Trophoblast cell (in vitro differentiated cells and primary cell): ENCODE results near the gene SDK2.

ENCODE experiments used
- DNase-seq, 2 donors: peaks; one replicate each; pipeline ENCODE4 v3.0.0-alpha.2; 2016
- H2AFZ ChIP-seq: 2 replicates; pipeline ENCODE4 v1.6.1; 2013; ENCODE audit warnings: low read length, moderate library complexity, mild to moderate bottlenecking; ENCODE audit not compliant: insufficient read depth, poor library complexity
- H2AK5ac ChIP-seq: 2 replicates; pipeline ENCODE4 v1.6.1; 2013; ENCODE audit warnings: mild to moderate bottlenecking, low read length
- H2BK120ac ChIP-seq: 2 replicates; pipeline ENCODE4 v1.6.1; 2013; ENCODE audit warnings: low read length, mild to moderate bottlenecking, moderate library complexity; ENCODE audit not compliant: insufficient read depth, poor library complexity
- H2BK12ac ChIP-seq: 2 replicates; pipeline ENCODE4 v1.6.1; 2013; ENCODE audit warnings: mild to moderate bottlenecking, low read length, moderate library complexity
- H2BK5ac ChIP-seq: 2 replicates; pipeline ENCODE4 v1.6.1; 2013; ENCODE audit warnings: low read length, low read depth, moderate library complexity, mild to moderate bottlenecking; ENCODE audit not compliant: poor library complexity
- H3K14ac ChIP-seq: 2 replicates; pipeline ENCODE4 v1.6.1; 2013; ENCODE audit warnings: mild to moderate bottlenecking, low read length
- H3K18ac ChIP-seq: 2 replicates; pipeline ENCODE4 v1.6.1; 2013; ENCODE audit warnings: mild to moderate bottlenecking, low read length
- H3K23ac ChIP-seq: 2 replicates; pipeline ENCODE4 v1.6.1; 2013; ENCODE audit warnings: low read length
- H3K27ac ChIP-seq: 2 replicates; pipeline ENCODE4 v1.5.1; 2013; ENCODE audit warnings: low read depth, mild to moderate bottlenecking, inconsistent platforms, low read length, moderate library complexity
- H3K27me3 ChIP-seq: 2 replicates; pipeline ENCODE4 v1.6.1; 2013; ENCODE audit warnings: inconsistent platforms, mild to moderate bottlenecking, low read length, moderate library complexity; ENCODE audit not compliant: insufficient read depth
- H3K36me3 ChIP-seq, 2 experiments: 1 replicate in 1 of 2; 2 replicates in 1 of 2; pipeline ENCODE4 v1.6.1; 2013; ENCODE audit warnings: low read length in 2 of 2, mild to moderate bottlenecking in 2 of 2, moderate library complexity in 1 of 2; ENCODE audit not compliant: insufficient read depth in 2 of 2, control insufficient read depth in 1 of 2
- H3K4ac ChIP-seq: 2 replicates; pipeline ENCODE4 v1.6.1; 2013; ENCODE audit warnings: low read depth, mild to moderate bottlenecking, low read length, moderate library complexity
- H3K4me1 ChIP-seq, 2 experiments: 1 replicate in 1 of 2; 2 replicates in 1 of 2; pipeline ENCODE4 v1.6.1; 2013; ENCODE audit warnings: low read length in 2 of 2, mild to moderate bottlenecking in 2 of 2, moderate library complexity in 1 of 2; ENCODE audit not compliant: insufficient read depth in 2 of 2, control insufficient read depth in 1 of 2
- H3K4me2 ChIP-seq: 2 replicates; pipeline ENCODE4 v1.6.1; 2013; ENCODE audit warnings: inconsistent platforms, mild to moderate bottlenecking, low read length, moderate library complexity
- H3K4me3 ChIP-seq: 2 replicates; pipeline ENCODE4 v1.5.1; 2013; ENCODE audit warnings: mild to moderate bottlenecking, low read depth, low read length, inconsistent platforms
- H3K79me1 ChIP-seq: one replicate; pipeline ENCODE4 v1.6.1; 2013; ENCODE audit warnings: low read length
- H3K79me2 ChIP-seq: 2 replicates; pipeline ENCODE4 v1.6.1; 2013; ENCODE audit warnings: low read length, mild to moderate bottlenecking; ENCODE audit not compliant: control insufficient read depth, insufficient read depth, poor library complexity
- H3K9ac ChIP-seq: 2 replicates; pipeline ENCODE4 v1.6.1; 2013; ENCODE audit warnings: mild to moderate bottlenecking, low read length
- H3K9me3 ChIP-seq: 2 replicates; pipeline ENCODE4 v1.6.1; 2013; ENCODE audit warnings: low read depth, mild to moderate bottlenecking, control low read depth, inconsistent platforms, low read length; ENCODE audit not compliant: insufficient read depth
- H4K12ac ChIP-seq: 2 replicates; pipeline ENCODE4 v1.6.1; 2013; ENCODE audit warnings: low read depth, mild to moderate bottlenecking, low read length, moderate library complexity
- H4K8ac ChIP-seq: 2 replicates; pipeline ENCODE4 v1.6.1; 2013; ENCODE audit warnings: low read depth, mild to moderate bottlenecking, low read length, moderate library complexity
- H4K91ac ChIP-seq: one replicate; pipeline ENCODE4 v1.6.1; 2013; ENCODE audit warnings: low read depth, mild to moderate bottlenecking, low read length, moderate library complexity
- WGBS: extraction: QIAGEN DNeasy Blood & Tissue Kit; methylation state at CpG from one replicate; pipeline ENCODE4 v1.1.7; 2013; ENCODE audit warnings: missing lambda C conversion rate; ENCODE audit not compliant: insufficient read length, insufficient coverage; ENCODE audit errors: extremely low coverage; 5-methylcytosine and 5-hydroxymethylcytosine counted together

The SDK2 gene

GRCh38 chr17:73357981-73358380 is 286.3 kb downstream of the SDK2 start:
- no peak overlapping the region for H3K4ac ChIP-seq
- H4K8ac ChIP-seq, result no peak overlapping the region
- no peak overlapping the region for H2BK12ac ChIP-seq
- H3K4me3 ChIP-seq, result no peak overlapping the region
- DNase-seq, result no peak
- WGBS, result no CpG with 5 or more reads among the region's 19 CpGs
- H2BK5ac ChIP-seq, result no peak overlapping the region
- no peaks in the 10 kb centered on the region for H3K27me3 ChIP-seq
- H4K91ac ChIP-seq, result no peak overlapping the region
- peaks cover 2% of the 10 kb centered on the region for H3K79me1 ChIP-seq
- no peak overlapping the region for H3K4me2 ChIP-seq
- H3K27ac ChIP-seq, result no peak overlapping the region
- H3K9me3 ChIP-seq, result no peaks in the 10 kb centered on the region
- no peak overlapping the region for H3K14ac ChIP-seq
- no peak overlapping the region for H3K23ac ChIP-seq
- no peaks in the 10 kb centered on the region for H3K79me2 ChIP-seq
- H2AK5ac ChIP-seq, result no peak overlapping the region
- H4K12ac ChIP-seq, result no peak overlapping the region
- peaks cover 0 to 2% of the 10 kb centered on the region in 2 experiments for H3K36me3 ChIP-seq
- H3K9ac ChIP-seq, result no peak overlapping the region
- H3K18ac ChIP-seq, result no peak overlapping the region
- H2BK120ac ChIP-seq, result no peak overlapping the region
- H2AFZ ChIP-seq, result no peak overlapping the region
- H3K4me1 ChIP-seq, result peaks cover 16 to 18% of the 10 kb centered on the region in 2 experiments

GRCh38 chr17:73357318-73357717 is 286.9 kb downstream of the SDK2 start:
- no peak overlapping the region for H4K12ac ChIP-seq
- WGBS, result no CpG with 5 or more reads among the region's 9 CpGs
- H2AK5ac ChIP-seq, result no peak overlapping the region
- H3K9ac ChIP-seq, result no peak overlapping the region
- peaks cover 2% of the 10 kb centered on the region for H3K79me1 ChIP-seq
- H3K4me2 ChIP-seq, result no peak overlapping the region
- no peaks in the 10 kb centered on the region for H3K79me2 ChIP-seq
- no peak overlapping the region for H3K18ac ChIP-seq
- no peak overlapping the region for H2BK5ac ChIP-seq
- H2BK120ac ChIP-seq, result no peak overlapping the region
- no peak overlapping the region for H3K27ac ChIP-seq
- no peak for DNase-seq
- H3K4me1 ChIP-seq, result peaks cover 16 to 18% of the 10 kb centered on the region in 2 experiments
- no peak overlapping the region for H3K4me3 ChIP-seq
- H4K8ac ChIP-seq, result no peak overlapping the region
- no peaks in the 10 kb centered on the region for H3K9me3 ChIP-seq
- no peak overlapping the region for H2BK12ac ChIP-seq
- H4K91ac ChIP-seq, result no peak overlapping the region
- no peak overlapping the region for H2AFZ ChIP-seq
- H3K23ac ChIP-seq, result no peak overlapping the region
- H3K36me3 ChIP-seq, result peaks cover 0 to 2% of the 10 kb centered on the region in 2 experiments
- H3K14ac ChIP-seq, result no peak overlapping the region
- no peaks in the 10 kb centered on the region for H3K27me3 ChIP-seq
- no peak overlapping the region for H3K4ac ChIP-seq

- Histone ChIP-seq H4K91ac (no peak overlapping the region), H3K9me3 (no peaks in the 10 kb centered on the region), H3K4me1 (peaks cover 14 to 18% of the 10 kb centered on the region in 2 experiments), H3K4me2 (no peak overlapping the region), H3K14ac (no peak overlapping the region), H4K12ac (no peak overlapping the region), H3K27me3 (no peaks in the 10 kb centered on the region), H4K8ac (no peak overlapping the region), H2BK12ac (no peak overlapping the region), H3K36me3 (peaks cover 0 to 2% of the 10 kb centered on the region in 2 experiments), H3K9ac (no peak overlapping the region), H3K79me2 (no peaks in the 10 kb centered on the region), H3K27ac (no peak overlapping the region), H3K4me3 (no peak overlapping the region), H2AFZ (no peak overlapping the region), H3K23ac (no peak overlapping the region), H2BK120ac (no peak overlapping the region), H2AK5ac (no peak overlapping the region), H3K4ac (no peak overlapping the region), H3K79me1 (peaks cover 2% of the 10 kb centered on the region), H2BK5ac (no peak overlapping the region), H3K18ac (no peak overlapping the region)
- WGBS, result no CpG with 5 or more reads among the region's 8 CpGs
- DNase-seq, result no peak
Observed at GRCh38 chr17:73356561-73357170, 287.6 kb downstream of the SDK2 start.

GRCh38 chr17:73354423-73355284 is 289.6 kb downstream of the SDK2 start:
- no peak overlapping the region for H3K4me3 ChIP-seq
- no peak overlapping the region for H4K8ac ChIP-seq
- no peak overlapping the region for H2BK120ac ChIP-seq
- no CpG with 5 or more reads among the region's 21 CpGs for WGBS
- no peak overlapping the region for H3K27ac ChIP-seq
- no peaks in the 10 kb centered on the region for H3K27me3 ChIP-seq
- H2BK12ac ChIP-seq, result no peak overlapping the region
- no peak overlapping the region for H3K4me2 ChIP-seq
- no peak overlapping the region for H3K4ac ChIP-seq
- peaks cover 0 to 2% of the 10 kb centered on the region in 2 experiments for H3K36me3 ChIP-seq
- H2AK5ac ChIP-seq, result no peak overlapping the region
- H2AFZ ChIP-seq, result no peak overlapping the region
- no peak overlapping the region for H2BK5ac ChIP-seq
- no peaks in the 10 kb centered on the region for H3K9me3 ChIP-seq
- H3K18ac ChIP-seq, result no peak overlapping the region
- peaks cover 4% of the 10 kb centered on the region in 2 experiments for H3K4me1 ChIP-seq
- no peak overlapping the region for H3K9ac ChIP-seq
- H3K23ac ChIP-seq, result no peak overlapping the region
- no peaks in the 10 kb centered on the region for H3K79me2 ChIP-seq
- DNase-seq, result no peak
- no peak overlapping the region for H3K14ac ChIP-seq
- no peak overlapping the region for H4K91ac ChIP-seq
- no peak overlapping the region for H4K12ac ChIP-seq
- H3K79me1 ChIP-seq, result no peaks in the 10 kb centered on the region
